ENCODE data around the gene RHCE. TPM values are rescaled to one million over a fixed set of nuclear protein-coding genes. Genes with fewer than 3 reads are reported as not detected.
A peak's percentile ranks its signal among the peaks of the same experiment; 100 is the strongest.

The RHCE gene
- total and polyA plus RNA-seq, 9 of the 15 experiments (the other 6 are each of a cell fraction or from before 2014, with no cell fraction given), result 5.4 to 31.5 (median 12.6) TPM

GRCh38 chr1:25430073-25430966, 9.7 kb upstream of the RHCE start, which contains the start of gene MACO1 (continued):
- TF ChIP-seq, protein P1, sequence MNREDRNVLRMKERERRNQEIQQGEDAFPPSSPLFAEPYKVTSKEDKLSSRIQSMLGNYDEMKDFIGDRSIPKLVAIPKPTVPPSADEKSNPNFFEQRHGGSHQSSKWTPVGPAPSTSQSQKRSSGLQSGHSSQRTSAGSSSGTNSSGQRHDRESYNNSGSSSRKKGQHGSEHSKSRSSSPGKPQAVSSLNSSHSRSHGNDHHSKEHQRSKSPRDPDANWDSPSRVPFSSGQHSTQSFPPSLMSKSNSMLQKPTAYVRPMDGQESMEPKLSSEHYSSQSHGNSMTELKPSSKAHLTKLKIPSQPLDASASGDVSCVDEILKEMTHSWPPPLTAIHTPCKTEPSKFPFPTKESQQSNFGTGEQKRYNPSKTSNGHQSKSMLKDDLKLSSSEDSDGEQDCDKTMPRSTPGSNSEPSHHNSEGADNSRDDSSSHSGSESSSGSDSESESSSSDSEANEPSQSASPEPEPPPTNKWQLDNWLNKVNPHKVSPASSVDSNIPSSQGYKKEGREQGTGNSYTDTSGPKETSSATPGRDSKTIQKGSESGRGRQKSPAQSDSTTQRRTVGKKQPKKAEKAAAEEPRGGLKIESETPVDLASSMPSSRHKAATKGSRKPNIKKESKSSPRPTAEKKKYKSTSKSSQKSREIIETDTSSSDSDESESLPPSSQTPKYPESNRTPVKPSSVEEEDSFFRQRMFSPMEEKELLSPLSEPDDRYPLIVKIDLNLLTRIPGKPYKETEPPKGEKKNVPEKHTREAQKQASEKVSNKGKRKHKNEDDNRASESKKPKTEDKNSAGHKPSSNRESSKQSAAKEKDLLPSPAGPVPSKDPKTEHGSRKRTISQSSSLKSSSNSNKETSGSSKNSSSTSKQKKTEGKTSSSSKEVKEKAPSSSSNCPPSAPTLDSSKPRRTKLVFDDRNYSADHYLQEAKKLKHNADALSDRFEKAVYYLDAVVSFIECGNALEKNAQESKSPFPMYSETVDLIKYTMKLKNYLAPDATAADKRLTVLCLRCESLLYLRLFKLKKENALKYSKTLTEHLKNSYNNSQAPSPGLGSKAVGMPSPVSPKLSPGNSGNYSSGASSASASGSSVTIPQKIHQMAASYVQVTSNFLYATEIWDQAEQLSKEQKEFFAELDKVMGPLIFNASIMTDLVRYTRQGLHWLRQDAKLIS (CRISPR knock-in tag; IDR thresholded peaks at IDR 0.05), result peak; percentile 90
- TF ChIP-seq MEIS2 (IDR thresholded peaks at IDR 0.05; ENCODE audit: partially characterized antibody), result peak; percentile 63
- TF ChIP-seq, protein P2, sequence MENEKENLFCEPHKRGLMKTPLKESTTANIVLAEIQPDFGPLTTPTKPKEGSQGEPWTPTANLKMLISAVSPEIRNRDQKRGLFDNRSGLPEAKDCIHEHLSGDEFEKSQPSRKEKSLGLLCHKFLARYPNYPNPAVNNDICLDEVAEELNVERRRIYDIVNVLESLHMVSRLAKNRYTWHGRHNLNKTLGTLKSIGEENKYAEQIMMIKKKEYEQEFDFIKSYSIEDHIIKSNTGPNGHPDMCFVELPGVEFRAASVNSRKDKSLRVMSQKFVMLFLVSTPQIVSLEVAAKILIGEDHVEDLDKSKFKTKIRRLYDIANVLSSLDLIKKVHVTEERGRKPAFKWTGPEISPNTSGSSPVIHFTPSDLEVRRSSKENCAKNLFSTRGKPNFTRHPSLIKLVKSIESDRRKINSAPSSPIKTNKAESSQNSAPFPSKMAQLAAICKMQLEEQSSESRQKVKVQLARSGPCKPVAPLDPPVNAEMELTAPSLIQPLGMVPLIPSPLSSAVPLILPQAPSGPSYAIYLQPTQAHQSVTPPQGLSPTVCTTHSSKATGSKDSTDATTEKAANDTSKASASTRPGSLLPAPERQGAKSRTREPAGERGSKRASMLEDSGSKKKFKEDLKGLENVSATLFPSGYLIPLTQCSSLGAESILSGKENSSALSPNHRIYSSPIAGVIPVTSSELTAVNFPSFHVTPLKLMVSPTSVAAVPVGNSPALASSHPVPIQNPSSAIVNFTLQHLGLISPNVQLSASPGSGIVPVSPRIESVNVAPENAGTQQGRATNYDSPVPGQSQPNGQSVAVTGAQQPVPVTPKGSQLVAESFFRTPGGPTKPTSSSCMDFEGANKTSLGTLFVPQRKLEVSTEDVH (IDR thresholded peaks at IDR 0.05; ENCODE audit: low read depth, partially characterized antibody), result peak; percentile 83
- TF ChIP-seq CREM (IDR thresholded peaks at IDR 0.05; ENCODE audit: low read depth), result peak; percentile 90
- TF ChIP-seq MTF1 (CRISPR knock-in tag; IDR thresholded peaks at IDR 0.05; ENCODE audit: borderline replicate concordance), result no peak
- TF ChIP-seq MCM7 (IDR thresholded peaks at IDR 0.05), result no peak
- TF ChIP-seq E2F6 (IDR thresholded peaks at IDR 0.05; ENCODE audit: borderline replicate concordance in 1 of 2, extremely low read depth in 1 of 2, insufficient read depth in 1 of 2, insufficient read length in 1 of 2, low read depth in 1 of 2, low read length in 1 of 2, poor library complexity in 1 of 2, severe bottlenecking in 1 of 2), result peak; percentile 73 to 82
- TF ChIP-seq ZNF175 (CRISPR knock-in tag; IDR thresholded peaks at IDR 0.05; ENCODE audit: low read depth), result no peak
- no peak for TF ChIP-seq ETV6 (IDR thresholded peaks at IDR 0.05; ENCODE audit: borderline replicate concordance in 1 of 2, low read depth in 2 of 2, low read length in 1 of 2)
- peak; percentile 61; the same call in 1 of the 2 replicates for TF ChIP-seq ETV6 (CRISPR knock-in tag; IDR thresholded peaks at IDR 0.05; ENCODE audit: borderline replicate concordance)
- TF ChIP-seq HDAC1 (IDR thresholded peaks at IDR 0.05), result peak; percentile 61 to 96; a peak in 3 of 4 replicates
- TF ChIP-seq DPF2 (IDR thresholded peaks at IDR 0.05), result peak; percentile 74
- peak; percentile 30; the same call in 1 of the 2 replicates for TF ChIP-seq JUN (IDR thresholded peaks at IDR 0.05; ENCODE audit: borderline replicate concordance, low read depth, low read length)
- peak; percentile 84 for TF ChIP-seq JUN (CRISPR knock-in tag; IDR thresholded peaks at IDR 0.05; ENCODE audit: borderline replicate concordance)
- no peak for TF ChIP-seq ILK (tag; IDR thresholded peaks at IDR 0.05; ENCODE audit: borderline replicate concordance, low read depth)
- TF ChIP-seq ZNF444 (CRISPR knock-in tag; IDR thresholded peaks at IDR 0.05), result no peak
- TF ChIP-seq ID3 (CRISPR knock-in tag; IDR thresholded peaks at IDR 0.05), result no peak
- peak; percentile 79; the same call in 1 of the 2 replicates for TF ChIP-seq ID3 (tag; IDR thresholded peaks at IDR 0.05)

Measured in K562 (cell line).